Measurements from ENCODE around the gene VAMP2.

Gene VAMP2

DNA sequence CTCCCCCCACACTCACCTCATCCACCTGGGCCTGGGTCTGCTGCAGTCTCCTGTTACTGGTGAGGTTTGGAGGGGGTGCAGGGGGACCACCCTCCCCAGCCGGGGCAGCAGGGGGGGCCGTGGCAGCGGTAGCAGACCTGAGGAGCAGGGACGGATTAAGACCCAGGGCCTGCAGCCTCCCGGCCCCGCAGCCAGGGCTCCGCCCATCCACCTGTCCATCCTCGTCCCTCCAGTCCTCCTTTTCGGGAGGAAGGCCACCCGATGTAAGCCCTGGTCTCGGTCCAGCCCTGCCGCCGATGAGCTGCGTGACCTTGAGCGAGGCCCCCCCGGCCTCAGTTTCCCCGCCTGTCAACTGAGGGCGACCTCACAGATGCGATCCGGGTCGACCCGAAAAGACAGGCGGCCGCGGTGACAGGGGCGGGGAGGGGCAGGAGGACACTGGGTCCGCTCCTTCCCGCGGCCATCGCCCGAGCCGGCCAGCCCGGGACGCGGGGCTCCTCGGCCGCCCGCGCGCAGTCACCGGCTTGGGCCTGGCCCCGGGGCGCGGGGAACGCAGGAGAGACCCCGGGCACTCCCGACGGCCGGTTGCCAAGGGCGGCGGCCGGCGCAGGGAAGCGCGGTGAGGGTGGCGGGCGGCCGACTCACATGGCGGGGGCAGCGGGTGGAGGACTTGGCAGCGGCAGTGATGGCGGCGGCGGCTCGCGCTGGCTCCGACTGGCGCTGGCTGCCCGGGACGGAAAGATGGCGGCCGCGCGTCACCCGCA is at the start of gene VAMP2:
TSS of gene VAMP2 (minus strand) at position 716 of the 764 bp plus-strand sequence. CDS start at position 647, 69 bp downstream.
- peak; percentile 74 for DNase-seq (ENCODE audit: low read depth)

DNA sequence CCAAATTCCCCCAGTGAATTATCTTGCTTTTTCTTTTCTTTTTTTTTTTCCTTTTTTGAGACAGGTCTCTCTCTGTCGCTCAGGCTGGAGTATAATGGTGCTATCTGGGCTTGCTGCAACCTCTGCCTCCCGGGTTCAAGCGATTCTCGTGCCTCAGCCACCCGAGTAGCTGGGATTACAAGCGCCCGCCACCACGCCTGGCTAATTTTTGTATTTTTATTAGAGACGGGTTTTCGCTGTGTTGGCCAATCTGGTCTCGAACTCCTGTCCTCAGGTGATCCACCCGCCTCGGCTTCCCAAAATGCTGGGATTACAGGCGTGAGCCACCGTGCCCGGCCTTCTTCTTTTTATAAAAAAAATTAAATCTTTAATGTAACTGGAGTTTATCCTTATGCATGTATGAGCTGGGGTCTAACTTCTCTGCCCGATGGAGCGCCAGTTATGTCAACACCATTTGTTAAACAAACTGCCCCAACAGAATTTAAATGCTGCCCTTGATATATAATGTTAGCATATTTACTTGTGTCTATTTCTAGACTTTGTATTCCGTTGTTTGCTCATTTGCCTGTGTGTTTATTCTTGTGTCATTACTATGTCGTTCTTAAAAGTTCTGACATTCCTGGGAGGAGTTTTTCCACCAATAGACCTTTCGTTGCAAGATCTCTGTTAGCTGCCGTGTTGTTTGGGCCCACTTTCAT is 48.2 kb upstream of the VAMP2 start:
- DNase-seq (ENCODE audit: low read depth) = no peak

- DNase-seq (ENCODE audit: low read depth) = peak; percentile 93
These were observed 47.4 kb upstream of the VAMP2 start, which contains the start of gene AURKB for GRCh38 chr17:8209907-8210760. AURKB (minus strand) TSS chr17:8210575; CDS start chr17:8210224, 351 bp downstream.

- no peak for DNase-seq (ENCODE audit: low read depth)
These were observed 43.8 kb upstream of the VAMP2 start for GRCh38 chr17:8206536-8206935.

DNA sequence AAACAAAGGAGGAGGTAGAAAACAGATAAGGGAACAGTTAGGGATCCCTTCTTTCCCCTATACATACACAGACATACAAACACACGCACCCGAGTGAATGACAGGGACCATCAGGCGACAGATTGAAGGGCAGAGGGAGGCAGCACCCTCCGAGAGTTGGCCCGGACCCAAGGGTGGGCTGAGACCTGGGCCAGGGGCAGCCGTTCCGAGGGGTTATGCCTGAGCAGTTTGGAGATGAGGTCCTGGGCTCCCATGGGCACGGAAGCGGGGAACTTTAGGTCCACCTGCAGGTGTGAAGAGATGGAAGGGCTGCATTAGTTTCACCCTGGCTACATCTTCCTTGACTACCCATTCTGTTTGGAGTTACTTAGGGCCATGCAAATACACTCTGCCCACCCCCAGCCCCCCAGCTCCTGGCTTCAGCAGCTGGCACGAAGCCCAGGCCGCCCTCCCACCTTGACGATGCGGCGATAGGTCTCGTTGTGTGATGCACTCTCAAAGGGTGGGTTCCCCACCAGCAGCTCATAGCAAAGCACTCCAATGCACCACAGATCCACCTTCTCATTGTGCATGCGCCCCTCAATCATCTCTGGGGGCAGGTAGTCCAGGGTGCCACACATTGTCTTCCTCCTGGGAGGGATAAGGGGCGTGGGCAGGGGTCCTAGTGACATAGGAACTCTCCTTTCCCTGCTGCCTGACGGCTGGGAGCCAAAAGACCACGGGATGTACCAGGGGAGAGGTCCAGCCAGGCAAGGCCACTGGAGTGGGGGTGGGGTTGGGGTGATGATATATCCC is 42.2 kb upstream of the VAMP2 start:
- no peak for DNase-seq (ENCODE audit: low read depth)

- peak; percentile 39 for DNase-seq (ENCODE audit: low read depth)
These were observed 29.5 kb upstream of the VAMP2 start for GRCh38 chr17:8192070-8192815.

- no peak for DNase-seq (ENCODE audit: low read depth)
These were observed 27.8 kb upstream of the VAMP2 start for GRCh38 chr17:8190506-8190905.

DNA sequence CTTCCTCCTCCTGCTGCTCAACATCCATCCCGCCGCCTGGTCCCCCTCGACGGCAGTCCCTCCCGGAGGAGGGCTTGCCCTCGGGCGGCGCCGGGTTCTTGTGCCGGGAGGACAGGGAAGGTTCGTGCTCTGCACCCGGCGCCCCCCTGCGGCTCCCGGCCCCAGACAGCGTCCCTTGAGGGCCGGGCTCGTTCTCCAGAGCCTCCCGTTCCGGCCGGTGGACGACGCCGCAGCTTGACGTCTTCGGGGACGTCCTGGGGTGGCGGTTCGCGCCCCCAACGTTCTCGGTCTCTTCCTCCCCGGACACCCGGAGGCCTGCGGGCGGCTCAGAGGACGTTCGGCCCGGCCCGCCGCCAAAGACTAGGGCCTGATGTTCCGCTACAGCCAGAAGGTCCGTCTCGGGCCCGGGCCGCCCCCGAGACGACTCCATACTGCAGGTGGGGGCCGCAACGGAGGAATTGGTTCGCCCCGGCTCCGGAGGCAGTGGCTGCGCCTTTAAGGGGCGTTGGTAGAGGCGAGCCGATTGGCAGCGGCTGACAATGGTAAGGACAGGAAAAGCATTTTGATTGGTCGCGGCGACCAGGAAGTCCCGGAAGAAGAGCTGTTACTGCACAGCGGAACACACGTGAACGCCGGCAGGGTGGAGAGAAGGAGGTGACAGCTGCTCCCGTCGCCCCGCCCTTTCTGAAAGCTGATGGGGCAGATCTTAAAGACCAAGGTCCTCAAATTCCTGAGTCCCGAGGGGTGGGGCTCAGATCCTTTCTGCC is 27.1 kb upstream of the VAMP2 start, which contains the start of gene BORCS6:
TSS of gene BORCS6 (minus strand) at position 470 of the 767 bp plus-strand sequence. CDS start at position 430, 40 bp downstream.
- DNase-seq (ENCODE audit: low read depth) = peak; percentile 95

GRCh38 chr17:8189041-8189710 is 26.4 kb upstream of the VAMP2 start:
- no peak for DNase-seq (ENCODE audit: low read depth)

GRCh38 chr17:8188263-8188839 is 25.6 kb upstream of the VAMP2 start:
- DNase-seq (ENCODE audit: low read depth) = no peak

GRCh38 chr17:8187517-8188262 is 24.9 kb upstream of the VAMP2 start:
- peak; percentile 67 for DNase-seq (ENCODE audit: low read depth)

DNA sequence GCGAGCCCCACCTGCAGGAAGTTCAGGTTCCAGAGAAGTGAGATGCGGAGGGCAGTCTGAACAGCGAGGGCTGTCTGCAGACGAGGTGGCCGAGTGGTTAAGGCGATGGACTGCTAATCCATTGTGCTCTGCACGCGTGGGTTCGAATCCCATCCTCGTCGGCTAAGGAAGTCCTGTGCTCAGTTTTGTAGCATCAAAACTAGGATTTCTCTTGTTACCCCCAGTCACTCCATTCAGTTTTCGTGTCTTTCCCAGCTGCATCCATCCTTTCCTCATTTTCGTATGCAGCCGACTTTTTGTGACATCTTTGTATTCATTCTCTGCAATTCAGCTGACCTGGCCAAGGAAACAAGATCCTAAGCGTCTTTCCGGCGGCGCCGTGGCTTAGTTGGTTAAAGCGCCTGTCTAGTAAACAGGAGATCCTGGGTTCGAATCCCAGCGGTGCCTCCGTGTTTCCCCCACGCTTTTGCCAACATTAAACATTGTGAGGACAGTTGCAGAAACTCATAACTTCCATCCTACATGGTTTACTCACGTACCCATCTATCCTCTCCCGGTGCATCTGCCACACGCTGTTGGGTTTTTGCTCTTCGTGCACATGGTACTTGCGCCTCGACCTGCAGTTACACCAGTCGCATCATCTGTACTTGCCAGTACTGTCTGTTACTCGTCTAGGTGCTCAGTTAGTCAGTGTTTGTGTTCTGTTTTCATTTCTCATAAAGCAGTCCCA is 24.2 kb upstream of the VAMP2 start:
- peak; percentile 67 for DNase-seq (ENCODE audit: low read depth)

- DNase-seq (ENCODE audit: low read depth) = no peak
These were observed 23.7 kb upstream of the VAMP2 start for GRCh38 chr17:8186446-8186786.

DNA sequence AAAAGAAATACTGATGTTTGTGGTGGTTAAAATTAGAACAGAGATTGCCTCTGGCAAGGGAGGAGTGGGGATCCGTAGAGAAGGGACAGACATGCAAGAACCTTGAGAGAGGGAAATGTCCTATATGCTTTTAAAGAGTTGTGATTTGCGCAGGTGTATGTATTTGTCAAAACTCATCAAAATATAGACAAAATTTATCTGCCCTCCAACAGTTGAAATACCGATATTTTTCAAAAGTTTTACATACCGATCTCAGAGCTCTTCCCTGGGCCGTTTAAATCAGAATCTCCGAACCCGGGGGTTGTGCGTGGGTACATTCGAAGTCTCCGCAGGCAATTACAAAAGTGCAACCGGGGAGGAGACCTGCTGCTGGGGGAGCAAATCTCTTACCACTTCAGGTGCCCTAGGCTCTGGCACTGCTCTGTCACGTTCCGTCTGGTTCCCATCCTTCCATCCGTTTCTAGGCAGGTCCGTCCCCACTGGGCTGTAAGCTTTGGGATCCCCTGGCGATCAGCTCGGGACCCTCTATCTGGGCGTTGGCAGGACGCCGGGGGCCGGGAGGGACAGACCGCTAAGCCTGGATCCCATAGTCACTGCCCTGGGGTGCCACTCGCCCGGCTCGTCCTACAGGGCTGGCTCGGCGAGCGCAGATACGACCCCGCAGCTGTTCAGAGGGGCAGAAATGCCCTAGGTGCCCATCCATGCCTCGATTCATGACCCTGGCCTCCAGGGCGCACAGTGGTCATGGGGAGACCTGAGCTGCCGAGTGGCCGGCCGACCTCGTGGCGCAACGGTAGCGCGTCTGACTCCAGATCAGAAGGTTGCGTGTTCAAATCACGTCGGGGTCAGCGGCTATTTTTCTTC is 23.1 kb upstream of the VAMP2 start:
- peak; percentile 65 for DNase-seq (ENCODE audit: low read depth)

DNA sequence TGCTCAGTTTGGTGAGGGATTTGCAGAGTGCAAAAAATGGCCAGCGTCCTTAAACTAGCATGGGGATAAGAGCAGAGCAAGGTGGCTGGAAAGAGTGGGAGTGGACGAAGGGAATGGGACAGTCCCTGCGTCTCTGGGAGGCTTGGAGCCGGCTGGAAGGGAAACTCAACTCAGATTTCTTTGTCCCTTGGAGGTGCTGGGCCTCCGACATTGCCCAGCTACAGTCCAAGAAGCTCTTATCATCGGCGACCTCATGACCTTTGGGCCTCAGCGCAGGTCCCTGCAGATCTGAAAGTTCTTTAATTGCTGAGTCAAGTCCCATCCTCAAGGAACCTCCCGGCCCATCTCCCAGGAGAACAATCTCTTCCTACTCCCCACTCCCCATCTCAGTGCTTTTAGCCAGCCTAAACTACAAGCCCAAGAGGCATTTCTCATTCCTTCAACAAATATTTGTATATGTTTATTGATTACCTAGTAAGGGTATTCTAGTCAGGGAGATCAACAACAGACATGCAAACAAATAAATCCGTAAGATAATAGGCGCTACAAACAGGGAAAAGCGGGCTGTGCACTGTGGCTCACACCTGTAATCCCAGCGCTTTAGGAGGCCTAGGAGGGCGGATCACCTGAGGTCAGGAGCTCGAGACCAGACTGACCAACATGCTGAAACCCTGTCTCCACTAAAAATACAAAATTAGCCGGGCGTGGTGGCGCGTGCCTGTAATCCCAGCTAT is 14.4 kb upstream of the VAMP2 start:
- DNase-seq (ENCODE audit: low read depth) = no peak
